ENCODE results near the gene SLC4A4. TPM values are rescaled to one million over a fixed set of nuclear protein-coding genes. Genes with fewer than 3 reads are reported as not detected.

Gene SLC4A4
- total and polyA plus RNA-seq, 2 of the 8 experiments (the other 6 are each of a cell fraction or from before 2014, with no cell fraction given) = 0.67 to 2.8 TPM

DNA sequence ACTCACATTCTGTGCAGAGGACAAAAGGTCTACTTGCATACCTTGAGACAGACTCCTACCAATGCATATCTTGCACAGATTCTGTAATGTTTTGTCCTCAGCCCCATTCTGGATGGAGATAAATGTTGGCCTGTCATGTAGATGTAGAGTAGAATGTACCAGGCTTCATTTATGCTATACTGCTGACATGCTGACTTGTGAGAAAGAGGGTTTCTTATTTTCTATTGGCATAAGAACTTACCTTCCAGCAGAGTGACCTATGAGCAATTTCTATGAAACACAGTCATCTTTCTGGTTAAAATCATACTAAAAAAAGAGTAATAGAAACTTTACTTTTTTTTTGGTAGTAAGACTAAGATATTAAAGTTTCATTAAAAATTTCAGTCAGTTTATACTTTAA is 17.2 kb downstream of the SLC4A4 start (continued):
- TF ChIP-seq, protein P1, sequence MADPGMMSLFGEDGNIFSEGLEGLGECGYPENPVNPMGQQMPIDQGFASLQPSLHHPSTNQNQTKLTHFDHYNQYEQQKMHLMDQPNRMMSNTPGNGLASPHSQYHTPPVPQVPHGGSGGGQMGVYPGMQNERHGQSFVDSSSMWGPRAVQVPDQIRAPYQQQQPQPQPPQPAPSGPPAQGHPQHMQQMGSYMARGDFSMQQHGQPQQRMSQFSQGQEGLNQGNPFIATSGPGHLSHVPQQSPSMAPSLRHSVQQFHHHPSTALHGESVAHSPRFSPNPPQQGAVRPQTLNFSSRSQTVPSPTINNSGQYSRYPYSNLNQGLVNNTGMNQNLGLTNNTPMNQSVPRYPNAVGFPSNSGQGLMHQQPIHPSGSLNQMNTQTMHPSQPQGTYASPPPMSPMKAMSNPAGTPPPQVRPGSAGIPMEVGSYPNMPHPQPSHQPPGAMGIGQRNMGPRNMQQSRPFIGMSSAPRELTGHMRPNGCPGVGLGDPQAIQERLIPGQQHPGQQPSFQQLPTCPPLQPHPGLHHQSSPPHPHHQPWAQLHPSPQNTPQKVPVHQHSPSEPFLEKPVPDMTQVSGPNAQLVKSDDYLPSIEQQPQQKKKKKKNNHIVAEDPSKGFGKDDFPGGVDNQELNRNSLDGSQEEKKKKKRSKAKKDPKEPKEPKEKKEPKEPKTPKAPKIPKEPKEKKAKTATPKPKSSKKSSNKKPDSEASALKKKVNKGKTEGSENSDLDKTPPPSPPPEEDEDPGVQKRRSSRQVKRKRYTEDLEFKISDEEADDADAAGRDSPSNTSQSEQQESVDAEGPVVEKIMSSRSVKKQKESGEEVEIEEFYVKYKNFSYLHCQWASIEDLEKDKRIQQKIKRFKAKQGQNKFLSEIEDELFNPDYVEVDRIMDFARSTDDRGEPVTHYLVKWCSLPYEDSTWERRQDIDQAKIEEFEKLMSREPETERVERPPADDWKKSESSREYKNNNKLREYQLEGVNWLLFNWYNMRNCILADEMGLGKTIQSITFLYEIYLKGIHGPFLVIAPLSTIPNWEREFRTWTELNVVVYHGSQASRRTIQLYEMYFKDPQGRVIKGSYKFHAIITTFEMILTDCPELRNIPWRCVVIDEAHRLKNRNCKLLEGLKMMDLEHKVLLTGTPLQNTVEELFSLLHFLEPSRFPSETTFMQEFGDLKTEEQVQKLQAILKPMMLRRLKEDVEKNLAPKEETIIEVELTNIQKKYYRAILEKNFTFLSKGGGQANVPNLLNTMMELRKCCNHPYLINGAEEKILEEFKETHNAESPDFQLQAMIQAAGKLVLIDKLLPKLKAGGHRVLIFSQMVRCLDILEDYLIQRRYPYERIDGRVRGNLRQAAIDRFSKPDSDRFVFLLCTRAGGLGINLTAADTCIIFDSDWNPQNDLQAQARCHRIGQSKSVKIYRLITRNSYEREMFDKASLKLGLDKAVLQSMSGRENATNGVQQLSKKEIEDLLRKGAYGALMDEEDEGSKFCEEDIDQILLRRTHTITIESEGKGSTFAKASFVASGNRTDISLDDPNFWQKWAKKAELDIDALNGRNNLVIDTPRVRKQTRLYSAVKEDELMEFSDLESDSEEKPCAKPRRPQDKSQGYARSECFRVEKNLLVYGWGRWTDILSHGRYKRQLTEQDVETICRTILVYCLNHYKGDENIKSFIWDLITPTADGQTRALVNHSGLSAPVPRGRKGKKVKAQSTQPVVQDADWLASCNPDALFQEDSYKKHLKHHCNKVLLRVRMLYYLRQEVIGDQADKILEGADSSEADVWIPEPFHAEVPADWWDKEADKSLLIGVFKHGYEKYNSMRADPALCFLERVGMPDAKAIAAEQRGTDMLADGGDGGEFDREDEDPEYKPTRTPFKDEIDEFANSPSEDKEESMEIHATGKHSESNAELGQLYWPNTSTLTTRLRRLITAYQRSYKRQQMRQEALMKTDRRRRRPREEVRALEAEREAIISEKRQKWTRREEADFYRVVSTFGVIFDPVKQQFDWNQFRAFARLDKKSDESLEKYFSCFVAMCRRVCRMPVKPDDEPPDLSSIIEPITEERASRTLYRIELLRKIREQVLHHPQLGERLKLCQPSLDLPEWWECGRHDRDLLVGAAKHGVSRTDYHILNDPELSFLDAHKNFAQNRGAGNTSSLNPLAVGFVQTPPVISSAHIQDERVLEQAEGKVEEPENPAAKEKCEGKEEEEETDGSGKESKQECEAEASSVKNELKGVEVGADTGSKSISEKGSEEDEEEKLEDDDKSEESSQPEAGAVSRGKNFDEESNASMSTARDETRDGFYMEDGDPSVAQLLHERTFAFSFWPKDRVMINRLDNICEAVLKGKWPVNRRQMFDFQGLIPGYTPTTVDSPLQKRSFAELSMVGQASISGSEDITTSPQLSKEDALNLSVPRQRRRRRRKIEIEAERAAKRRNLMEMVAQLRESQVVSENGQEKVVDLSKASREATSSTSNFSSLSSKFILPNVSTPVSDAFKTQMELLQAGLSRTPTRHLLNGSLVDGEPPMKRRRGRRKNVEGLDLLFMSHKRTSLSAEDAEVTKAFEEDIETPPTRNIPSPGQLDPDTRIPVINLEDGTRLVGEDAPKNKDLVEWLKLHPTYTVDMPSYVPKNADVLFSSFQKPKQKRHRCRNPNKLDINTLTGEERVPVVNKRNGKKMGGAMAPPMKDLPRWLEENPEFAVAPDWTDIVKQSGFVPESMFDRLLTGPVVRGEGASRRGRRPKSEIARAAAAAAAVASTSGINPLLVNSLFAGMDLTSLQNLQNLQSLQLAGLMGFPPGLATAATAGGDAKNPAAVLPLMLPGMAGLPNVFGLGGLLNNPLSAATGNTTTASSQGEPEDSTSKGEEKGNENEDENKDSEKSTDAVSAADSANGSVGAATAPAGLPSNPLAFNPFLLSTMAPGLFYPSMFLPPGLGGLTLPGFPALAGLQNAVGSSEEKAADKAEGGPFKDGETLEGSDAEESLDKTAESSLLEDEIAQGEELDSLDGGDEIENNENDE (IDR thresholded peaks at IDR 0.05; ENCODE audit: insufficient replicate concordance, low read length) = no peak
- TF ChIP-seq PHF8 (conservative IDR thresholded peaks at IDR 0.05; ENCODE audit: low read depth, low read length) = no peak
- TF ChIP-seq ASH2L (IDR thresholded peaks at IDR 0.05; ENCODE audit: low read length) = no peak

All from H1 (cell line).